GM19463 (cell line): ENCODE measurements around the gene PCMTD2.
"Not testable (repeated sequence)": the region's sequence is repeated elsewhere in the genome, so short reads cannot be mapped to it uniquely, and the experiment has no call there.

Experiments used
- ATAC-seq: cut with Tn5 transposase; IDR thresholded peaks from one replicate; pipeline ENCODE4 v1.9.1; 2021; ENCODE audit warnings: mild to moderate bottlenecking, moderate library complexity; ENCODE audit not compliant: unreplicated experiment

PCMTD2 gene

DNA sequence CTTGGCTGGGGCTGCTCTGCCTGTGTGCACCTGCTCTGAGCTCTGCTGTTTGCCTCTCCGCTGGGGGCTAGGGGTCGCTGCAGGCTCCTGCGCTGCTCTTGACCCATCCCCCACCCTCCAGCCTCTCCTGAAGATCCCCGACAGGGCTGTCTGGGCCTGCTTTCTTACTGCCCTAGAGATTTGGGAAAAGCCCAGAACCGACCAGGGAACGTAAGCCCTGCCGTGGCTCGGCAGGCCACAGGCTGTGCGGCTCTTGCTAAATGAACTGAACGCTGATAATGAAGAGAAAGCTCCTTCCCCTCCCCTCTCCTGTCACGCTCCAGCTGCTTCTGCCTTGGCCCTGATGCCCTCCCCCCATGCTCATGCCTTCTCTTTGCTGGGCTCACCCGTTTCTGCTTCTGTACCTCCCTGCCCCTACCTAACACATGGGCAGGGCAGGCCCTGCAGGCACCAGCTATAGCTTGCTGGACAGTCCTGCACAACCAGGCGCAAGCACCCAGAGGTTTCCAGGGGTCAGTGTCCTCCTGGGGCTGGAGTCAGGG is 32.0 kb upstream of the PCMTD2 start:
- no peak for ATAC-seq

- no peak for ATAC-seq
Measured at GRCh38 chr20:64224351-64225170, 31.0 kb upstream of the PCMTD2 start.

GRCh38 chr20:64225171-64225595 is 30.4 kb upstream of the PCMTD2 start:
- no peak for ATAC-seq

DNA sequence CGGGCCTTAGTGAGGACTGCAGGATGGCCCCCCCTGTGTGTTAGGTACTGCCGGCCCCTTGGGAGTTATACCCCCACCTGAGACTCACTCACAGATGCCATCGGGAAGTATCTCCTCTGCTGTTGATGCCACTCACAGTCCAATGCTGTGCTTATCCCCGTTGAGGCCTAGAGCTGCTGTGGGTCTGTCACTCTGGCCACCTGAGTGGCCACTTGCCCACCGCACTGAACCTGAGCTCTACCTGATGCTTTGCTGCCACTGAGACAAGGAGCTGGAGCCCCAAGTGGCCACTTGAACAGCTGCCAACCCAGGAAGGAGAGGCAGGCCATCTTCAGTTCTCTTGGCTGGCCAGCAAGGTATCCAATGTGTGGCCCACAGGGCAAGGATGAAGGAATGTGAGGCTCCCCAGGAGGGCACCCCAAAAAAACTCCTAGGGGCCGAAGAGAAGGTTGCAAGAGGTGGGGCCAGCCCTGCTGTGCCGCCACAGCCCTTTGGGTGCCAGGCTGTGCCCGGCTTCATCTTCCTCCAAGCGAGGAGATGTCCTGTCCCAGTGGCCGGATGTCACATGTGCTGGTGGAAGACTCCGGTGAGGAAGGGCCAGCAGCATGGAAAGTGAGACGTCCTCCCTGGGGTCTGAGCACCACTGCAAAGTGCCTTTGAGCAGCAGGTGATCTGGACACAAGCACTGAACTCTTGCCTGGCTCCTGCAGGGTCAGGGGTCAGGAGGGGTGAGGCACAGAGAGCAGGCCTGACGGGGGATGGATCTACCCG is 29.5 kb upstream of the PCMTD2 start:
- no peak for ATAC-seq

- no peak for ATAC-seq
Measured at GRCh38 chr20:64226686-64227580, 28.6 kb upstream of the PCMTD2 start.

DNA sequence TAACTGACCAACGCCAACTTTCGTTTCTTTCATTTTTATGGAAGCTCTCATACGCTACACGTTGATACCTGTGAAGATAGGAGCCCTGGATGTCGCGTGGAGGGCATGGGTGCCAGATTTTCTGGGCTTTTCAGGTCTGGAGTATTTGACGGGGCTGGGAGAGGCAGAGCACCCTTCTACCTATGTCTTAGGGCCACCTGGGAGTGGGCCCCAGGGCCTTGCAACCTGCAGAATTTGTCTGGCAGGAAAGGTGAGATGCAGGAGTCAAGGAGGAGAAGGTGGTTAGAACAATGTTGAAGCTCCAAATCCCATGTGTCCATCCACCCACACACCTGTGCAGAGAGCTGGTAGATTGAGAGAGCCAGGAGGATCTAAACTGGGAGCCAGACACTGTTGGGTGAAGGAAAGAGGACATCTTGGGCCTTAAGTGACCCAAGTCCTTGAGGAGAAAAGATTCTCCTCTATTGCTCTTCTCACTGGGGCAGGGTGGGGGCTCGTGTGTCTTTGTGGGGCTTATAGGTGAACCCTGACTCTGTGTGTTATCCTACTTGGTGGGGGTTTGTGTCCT is 27.4 kb upstream of the PCMTD2 start:
- no peak for ATAC-seq

GRCh38 chr20:64228751-64229506 is 26.6 kb upstream of the PCMTD2 start:
- ATAC-seq: no peak

DNA sequence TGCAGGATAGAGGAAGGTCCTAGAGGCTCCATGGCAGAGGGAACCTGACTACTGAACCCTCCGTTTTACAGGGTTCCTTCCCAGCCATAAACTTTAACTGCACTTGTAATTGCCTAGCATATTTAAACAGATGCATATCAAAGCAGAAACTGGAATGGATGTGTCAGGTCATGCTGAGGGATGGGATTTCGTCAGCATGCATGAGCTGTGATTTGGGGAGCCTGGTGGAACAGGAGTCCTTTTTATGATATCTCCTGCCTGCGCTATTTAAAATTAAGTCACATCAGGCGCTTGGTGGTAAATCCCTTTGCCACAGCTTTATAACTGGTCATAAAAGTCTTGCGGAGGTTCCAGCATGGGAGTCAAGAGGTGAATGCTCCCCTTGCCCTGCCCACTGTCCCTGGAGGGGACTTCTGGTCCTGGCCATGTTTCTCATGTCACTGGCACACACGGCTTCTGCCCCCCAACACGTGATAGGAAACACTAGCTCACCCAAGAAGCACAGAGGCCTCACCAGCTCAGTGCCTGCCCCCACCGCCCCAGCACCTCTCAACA is 26.0 kb upstream of the PCMTD2 start:
- ATAC-seq: no peak

DNA sequence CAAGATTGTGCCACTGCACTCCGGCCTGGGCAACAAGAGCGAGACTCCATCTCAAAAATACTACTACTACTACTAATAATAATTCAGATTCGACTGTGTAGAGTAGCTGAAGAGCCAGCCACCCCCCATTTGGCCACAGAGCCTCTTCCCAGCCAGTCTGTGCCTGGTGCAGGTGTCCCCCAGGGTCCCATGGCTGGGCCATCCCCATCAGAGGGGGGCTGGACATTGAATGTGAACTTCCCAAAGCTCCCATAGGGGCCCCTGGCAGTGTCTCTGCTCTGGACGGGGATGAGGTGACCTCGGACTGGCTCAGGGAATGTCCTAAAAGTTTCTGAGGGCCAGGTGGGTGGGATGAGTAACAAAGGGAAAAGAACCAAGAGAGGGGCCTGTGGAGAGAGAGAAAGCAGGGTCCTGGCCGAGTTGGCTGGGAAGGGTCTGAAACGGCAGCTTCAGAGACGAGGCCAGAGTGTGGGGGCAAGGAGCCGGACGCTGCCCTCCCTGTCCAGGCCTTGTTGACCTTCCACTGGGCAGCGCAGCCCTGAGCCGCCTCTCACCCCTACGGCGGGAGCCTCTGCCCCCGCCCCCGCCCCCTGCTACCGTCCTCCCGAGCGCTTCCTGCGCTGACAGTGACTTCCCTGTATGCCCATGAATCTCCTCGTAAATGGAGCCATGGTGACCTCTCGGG is 24.9 kb upstream of the PCMTD2 start:
- ATAC-seq: no peak

- no peak for ATAC-seq
Measured at GRCh38 chr20:64231621-64232550, 23.7 kb upstream of the PCMTD2 start.

GRCh38 chr20:64232794-64233193 is 22.8 kb upstream of the PCMTD2 start:
- no peak for ATAC-seq

DNA sequence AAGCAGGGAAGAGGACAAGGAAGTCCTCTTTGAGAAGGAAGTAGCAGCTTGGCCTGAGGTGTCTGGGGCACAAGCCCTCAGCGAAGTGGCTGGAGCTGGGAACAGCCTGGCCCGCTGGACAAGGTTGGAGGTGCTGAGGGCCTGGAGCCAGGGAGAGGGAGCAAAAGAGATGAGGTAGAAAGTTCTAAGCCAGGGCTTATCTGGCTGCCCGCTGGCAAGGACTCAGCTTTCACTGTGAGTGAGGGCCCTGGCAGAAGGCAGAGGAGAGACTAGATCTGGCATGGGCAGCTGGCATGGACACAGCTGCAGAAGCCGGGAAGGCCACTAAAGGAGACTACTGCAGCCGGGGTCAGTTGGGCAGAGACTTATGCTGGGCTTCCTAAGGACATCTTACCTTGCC is 21.8 kb upstream of the PCMTD2 start:
- ATAC-seq: no peak

GRCh38 chr20:64234291-64234791 is 21.2 kb upstream of the PCMTD2 start:
- no peak for ATAC-seq

- not testable (repeated sequence) for ATAC-seq
Measured at GRCh38 chr20:64234921-64235565, 20.5 kb upstream of the PCMTD2 start.

GRCh38 chr20:64236137-64237088 is 19.1 kb upstream of the PCMTD2 start:
- ATAC-seq: no peak

- ATAC-seq: no peak
Measured at GRCh38 chr20:64237316-64237715, 18.2 kb upstream of the PCMTD2 start.
